Measurements from ENCODE around the gene VAPB. TPM values are rescaled to one million over a fixed set of nuclear protein-coding genes. Genes with fewer than 3 reads are reported as not detected.

VAPB gene
- total RNA-seq, 1 experiment from 2014 or later = 46.6 TPM

GRCh38 chr20:58407966-58408557 is 19.0 kb downstream of the VAPB start:
- Mint-ChIP-seq H3K36me3 (peaks cover 9% of the 10 kb centered on the region), H3K4me1 (peaks cover 38% of the 10 kb centered on the region), H3K4me3 (peak overlapping the region; percentile 27), H3K9me3 (no peaks in the 10 kb centered on the region), H3K27ac (peak overlapping the region; percentile 69), H3K27me3 (ENCODE audit: low read depth) (no peaks in the 10 kb centered on the region)
- DNase-seq (ENCODE audit: low spot score) (no peak), ATAC-seq (no peak)
- CTCF ChIA-PET = interaction anchor here (0.8 to 1.0 kb wide), 2 partner anchors 160 to 174 kb away, joined by 3 to 4 read pairs; no protein-coding TSS in a partner anchor
- TF ChIP-seq ELF4 (CRISPR knock-in tag; IDR thresholded peaks at IDR 0.05; ENCODE audit: low read depth) (no peak), STAT6 (CRISPR knock-in tag; conservative IDR thresholded peaks at IDR 0.05; ENCODE audit: low read depth) (no peak), MLX (CRISPR knock-in tag; IDR thresholded peaks at IDR 0.05) (no peak), JAZF1 (CRISPR knock-in tag; IDR thresholded peaks at IDR 0.05) (no peak), ESRRA (CRISPR knock-in tag; IDR thresholded peaks at IDR 0.05; ENCODE audit: borderline replicate concordance) (no peak), RELA (CRISPR knock-in tag; IDR thresholded peaks at IDR 0.05; ENCODE audit: borderline replicate concordance) (no peak), KAT7 (CRISPR knock-in tag; IDR thresholded peaks at IDR 0.05; ENCODE audit: borderline replicate concordance) (no peak)
- TF ChIP-seq, protein P1, sequence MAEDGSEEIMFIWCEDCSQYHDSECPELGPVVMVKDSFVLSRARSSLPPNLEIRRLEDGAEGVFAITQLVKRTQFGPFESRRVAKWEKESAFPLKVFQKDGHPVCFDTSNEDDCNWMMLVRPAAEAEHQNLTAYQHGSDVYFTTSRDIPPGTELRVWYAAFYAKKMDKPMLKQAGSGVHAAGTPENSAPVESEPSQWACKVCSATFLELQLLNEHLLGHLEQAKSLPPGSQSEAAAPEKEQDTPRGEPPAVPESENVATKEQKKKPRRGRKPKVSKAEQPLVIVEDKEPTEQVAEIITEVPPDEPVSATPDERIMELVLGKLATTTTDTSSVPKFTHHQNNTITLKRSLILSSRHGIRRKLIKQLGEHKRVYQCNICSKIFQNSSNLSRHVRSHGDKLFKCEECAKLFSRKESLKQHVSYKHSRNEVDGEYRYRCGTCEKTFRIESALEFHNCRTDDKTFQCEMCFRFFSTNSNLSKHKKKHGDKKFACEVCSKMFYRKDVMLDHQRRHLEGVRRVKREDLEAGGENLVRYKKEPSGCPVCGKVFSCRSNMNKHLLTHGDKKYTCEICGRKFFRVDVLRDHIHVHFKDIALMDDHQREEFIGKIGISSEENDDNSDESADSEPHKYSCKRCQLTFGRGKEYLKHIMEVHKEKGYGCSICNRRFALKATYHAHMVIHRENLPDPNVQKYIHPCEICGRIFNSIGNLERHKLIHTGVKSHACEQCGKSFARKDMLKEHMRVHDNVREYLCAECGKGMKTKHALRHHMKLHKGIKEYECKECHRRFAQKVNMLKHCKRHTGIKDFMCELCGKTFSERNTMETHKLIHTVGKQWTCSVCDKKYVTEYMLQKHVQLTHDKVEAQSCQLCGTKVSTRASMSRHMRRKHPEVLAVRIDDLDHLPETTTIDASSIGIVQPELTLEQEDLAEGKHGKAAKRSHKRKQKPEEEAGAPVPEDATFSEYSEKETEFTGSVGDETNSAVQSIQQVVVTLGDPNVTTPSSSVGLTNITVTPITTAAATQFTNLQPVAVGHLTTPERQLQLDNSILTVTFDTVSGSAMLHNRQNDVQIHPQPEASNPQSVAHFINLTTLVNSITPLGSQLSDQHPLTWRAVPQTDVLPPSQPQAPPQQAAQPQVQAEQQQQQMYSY (CRISPR knock-in tag; IDR thresholded peaks at IDR 0.05) = no peak
- TF ChIP-seq, protein P2, sequence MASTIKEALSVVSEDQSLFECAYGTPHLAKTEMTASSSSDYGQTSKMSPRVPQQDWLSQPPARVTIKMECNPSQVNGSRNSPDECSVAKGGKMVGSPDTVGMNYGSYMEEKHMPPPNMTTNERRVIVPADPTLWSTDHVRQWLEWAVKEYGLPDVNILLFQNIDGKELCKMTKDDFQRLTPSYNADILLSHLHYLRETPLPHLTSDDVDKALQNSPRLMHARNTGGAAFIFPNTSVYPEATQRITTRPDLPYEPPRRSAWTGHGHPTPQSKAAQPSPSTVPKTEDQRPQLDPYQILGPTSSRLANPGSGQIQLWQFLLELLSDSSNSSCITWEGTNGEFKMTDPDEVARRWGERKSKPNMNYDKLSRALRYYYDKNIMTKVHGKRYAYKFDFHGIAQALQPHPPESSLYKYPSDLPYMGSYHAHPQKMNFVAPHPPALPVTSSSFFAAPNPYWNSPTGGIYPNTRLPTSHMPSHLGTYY (CRISPR knock-in tag; IDR thresholded peaks at IDR 0.05) = no peak
- TF ChIP-seq, protein P3, sequence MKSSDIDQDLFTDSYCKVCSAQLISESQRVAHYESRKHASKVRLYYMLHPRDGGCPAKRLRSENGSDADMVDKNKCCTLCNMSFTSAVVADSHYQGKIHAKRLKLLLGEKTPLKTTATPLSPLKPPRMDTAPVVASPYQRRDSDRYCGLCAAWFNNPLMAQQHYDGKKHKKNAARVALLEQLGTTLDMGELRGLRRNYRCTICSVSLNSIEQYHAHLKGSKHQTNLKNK (CRISPR knock-in tag; IDR thresholded peaks at IDR 0.05) = no peak
- POLR2A ChIA-PET = interaction anchor here (1.2 kb wide), 1 partner anchor 19 kb away, joined by 3 read pairs; no protein-coding TSS in a partner anchor

- CTCF ChIA-PET = interaction anchor here (0.8 to 1.0 kb wide), 2 partner anchors 161 to 174 kb away, joined by 3 to 4 read pairs; no protein-coding TSS in a partner anchor
- Mint-ChIP-seq H3K27ac (peak overlapping the region; percentile 90), H3K4me3 (peak overlapping the region; percentile 27), H3K36me3 (peaks cover 9% of the 10 kb centered on the region), H3K27me3 (ENCODE audit: low read depth) (no peaks in the 10 kb centered on the region), H3K9me3 (no peaks in the 10 kb centered on the region), H3K4me1 (peaks cover 38% of the 10 kb centered on the region)
- TF ChIP-seq IRF1 (CRISPR knock-in tag; IDR thresholded peaks at IDR 0.05) (no peak), FOXP1 (CRISPR knock-in tag; IDR thresholded peaks at IDR 0.05; ENCODE audit: borderline replicate concordance) (no peak), TCF7 (CRISPR knock-in tag; IDR thresholded peaks at IDR 0.05; ENCODE audit: low read depth) (no peak), ETV6 (CRISPR knock-in tag; IDR thresholded peaks at IDR 0.05) (no peak), GRHL2 (CRISPR knock-in tag; IDR thresholded peaks at IDR 0.05; ENCODE audit: insufficient replicate concordance, severe bottlenecking) (no peak), NFATC4 (CRISPR knock-in tag; IDR thresholded peaks at IDR 0.05) (no peak), JUN (CRISPR knock-in tag; IDR thresholded peaks at IDR 0.05) (no peak), ZNF317 (CRISPR knock-in tag; IDR thresholded peaks at IDR 0.05; ENCODE audit: borderline replicate concordance, low read depth) (no peak), E2F4 (CRISPR knock-in tag; IDR thresholded peaks at IDR 0.05; ENCODE audit: borderline replicate concordance, low read depth) (no peak), ZNF416 (CRISPR knock-in tag; IDR thresholded peaks at IDR 0.05) (no peak), ZNF219 (CRISPR knock-in tag; IDR thresholded peaks at IDR 0.05; ENCODE audit: borderline replicate concordance) (no peak)
- DNase-seq (ENCODE audit: low spot score) = no peak
- POLR2A ChIA-PET = interaction anchor here (1.2 kb wide), 1 partner anchor 20 kb away, joined by 3 read pairs; no protein-coding TSS in a partner anchor
- ATAC-seq = no peak
Measured at GRCh38 chr20:58408603-58409246, 19.7 kb downstream of the VAPB start.

Data from WTC11 (cell line).